Left lung (tissue), 10 donors: ENCODE data around the gene ZBBX. TPM values are rescaled to one million over a fixed set of nuclear protein-coding genes. Genes with fewer than 3 reads are reported as not detected.

Experiments used
- ATAC-seq: fragments of 200-7000 bp; cut with Tn5 transposase; one replicate; pipeline ENCODE4 v1.9.1; 2020; ENCODE audit warnings: moderate library complexity
- DNase-seq, 4 donors: peaks; one replicate each; pipeline ENCODE4 v3.0.0-alpha.2; 2013 to 2020
- H3K27ac ChIP-seq, 2 donors: fragments of 200-600 bp; sonication (generic) in 1 of 2; one replicate each; pipeline versions ENCODE4 v1.5.0 to v1.8.0; 2020 to 2021
- H3K27me3 ChIP-seq, 2 donors: fragments of 200-600 bp; sonication (generic) in 1 of 2; one replicate each; pipeline versions ENCODE4 v1.5.0 to v1.8.0; 2020 to 2021
- H3K36me3 ChIP-seq, 2 donors: fragments of 200-600 bp; sonication (generic) in 1 of 2; one replicate each; pipeline versions ENCODE4 v1.5.0 to v1.8.0; 2020 to 2021
- H3K4me1 ChIP-seq, 2 donors: fragments of 200-600 bp; one replicate each; pipeline ENCODE4 v1.8.0; 2021
- H3K4me3 ChIP-seq, 2 donors: fragments of 200-600 bp; sonication (generic) in 1 of 2; one replicate each; pipeline versions ENCODE4 v1.5.0 to v1.8.0; 2020 to 2021; ENCODE audit warnings: mild to moderate bottlenecking in 1 of 2
- H3K9me3 ChIP-seq, 2 donors: fragments of 200-600 bp; sonication (generic) in 1 of 2; one replicate each; pipeline versions ENCODE4 v1.5.0 to v1.8.0; 2020 to 2021
- intact Hi-C, 2 donors: fragments of 100-400 bp; cut with DNase I; formaldehyde crosslinking; loops; one replicate each; pipeline versions ENCODE4 v1.11.2 to v1.14.2; 2022
- polyA plus RNA-seq, 6 donors: library from polyadenylated mRNA; unstranded; fragments of 120-200 nt; gene quantifications; one replicate each; pipeline ENCODE4 v1.2.1, GENCODE V29; 2013; ENCODE audit not compliant: insufficient read length in 6 of 6
- total RNA-seq, 2 donors: library from RNA; stranded (reverse); fragmentation: NEBNext Ultra II Directional; extraction: Animal tissue kit (Norgen Biotek cat#: 25700); gene quantifications; one replicate each; pipeline ENCODE4 v1.2.1, GENCODE V29; 2021
- TF ChIP-seq, protein P1 (sequence below), 2 donors: fragments of 200-600 bp; sonication (generic) in 1 of 2; IDR thresholded peaks; one replicate each; pipeline versions ENCODE4 v1.5.0 to v1.8.0; 2021; ENCODE audit warnings: antibody characterized with exemption in 2 of 2
- donor health status: DM: no; HTN: yes; CAD: no.
- donor health status: DM: no; HTN: no; CAD: no.

ZBBX gene
- total and polyA plus RNA-seq, 8 donors: 1.5 to 9.8 (median 8.0) TPM; not detected in 1

GRCh38 chr3:167318306-167318705 lies 61.8 kb downstream of the ZBBX start:
- DNase-seq (no peak), ATAC-seq (no peak)
- intact Hi-C loops: no loop called here
- Histone ChIP-seq H3K4me3 (no peak overlapping the region), H3K27ac (no peak overlapping the region), H3K4me1 (no peaks in the 10 kb centered on the region), H3K9me3 (no peaks in the 10 kb centered on the region), H3K36me3 (no peaks in the 10 kb centered on the region), H3K27me3 (no peaks in the 10 kb centered on the region)
- TF ChIP-seq, protein P1, sequence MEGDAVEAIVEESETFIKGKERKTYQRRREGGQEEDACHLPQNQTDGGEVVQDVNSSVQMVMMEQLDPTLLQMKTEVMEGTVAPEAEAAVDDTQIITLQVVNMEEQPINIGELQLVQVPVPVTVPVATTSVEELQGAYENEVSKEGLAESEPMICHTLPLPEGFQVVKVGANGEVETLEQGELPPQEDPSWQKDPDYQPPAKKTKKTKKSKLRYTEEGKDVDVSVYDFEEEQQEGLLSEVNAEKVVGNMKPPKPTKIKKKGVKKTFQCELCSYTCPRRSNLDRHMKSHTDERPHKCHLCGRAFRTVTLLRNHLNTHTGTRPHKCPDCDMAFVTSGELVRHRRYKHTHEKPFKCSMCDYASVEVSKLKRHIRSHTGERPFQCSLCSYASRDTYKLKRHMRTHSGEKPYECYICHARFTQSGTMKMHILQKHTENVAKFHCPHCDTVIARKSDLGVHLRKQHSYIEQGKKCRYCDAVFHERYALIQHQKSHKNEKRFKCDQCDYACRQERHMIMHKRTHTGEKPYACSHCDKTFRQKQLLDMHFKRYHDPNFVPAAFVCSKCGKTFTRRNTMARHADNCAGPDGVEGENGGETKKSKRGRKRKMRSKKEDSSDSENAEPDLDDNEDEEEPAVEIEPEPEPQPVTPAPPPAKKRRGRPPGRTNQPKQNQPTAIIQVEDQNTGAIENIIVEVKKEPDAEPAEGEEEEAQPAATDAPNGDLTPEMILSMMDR (IDR thresholded peaks at IDR 0.05): no peak

DNA sequence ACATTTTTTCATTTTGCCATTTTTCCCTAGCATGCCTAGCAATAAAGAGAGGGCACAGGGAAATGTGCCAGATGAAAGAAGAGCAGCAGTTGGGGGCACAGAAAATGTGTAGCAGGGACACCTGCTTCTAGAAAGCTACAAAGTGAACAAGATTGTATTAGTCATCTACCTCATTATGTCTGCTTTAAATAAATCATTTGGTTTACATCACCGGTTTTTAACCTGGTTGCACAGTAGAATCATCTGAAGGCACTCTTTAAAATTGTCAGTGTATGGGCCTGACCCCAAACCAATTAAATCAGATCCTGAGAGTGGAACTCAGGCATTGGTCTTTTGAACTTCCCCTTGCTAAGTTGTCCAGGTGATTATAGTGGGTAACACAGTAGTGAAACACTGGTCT lies 73.8 kb downstream of the ZBBX start:
- TF ChIP-seq, protein P1 (IDR thresholded peaks at IDR 0.05): no peak
- Histone ChIP-seq H3K27ac (no peak overlapping the region), H3K4me3 (no peak overlapping the region), H3K27me3 (no peaks in the 10 kb centered on the region), H3K36me3 (no peaks in the 10 kb centered on the region), H3K9me3 (peaks cover 0 to 3% of the 10 kb centered on the region in 2 donors), H3K4me1 (no peaks in the 10 kb centered on the region)
- ATAC-seq (no peak), DNase-seq (no peak)
- intact Hi-C loops: no loop called here

DNA sequence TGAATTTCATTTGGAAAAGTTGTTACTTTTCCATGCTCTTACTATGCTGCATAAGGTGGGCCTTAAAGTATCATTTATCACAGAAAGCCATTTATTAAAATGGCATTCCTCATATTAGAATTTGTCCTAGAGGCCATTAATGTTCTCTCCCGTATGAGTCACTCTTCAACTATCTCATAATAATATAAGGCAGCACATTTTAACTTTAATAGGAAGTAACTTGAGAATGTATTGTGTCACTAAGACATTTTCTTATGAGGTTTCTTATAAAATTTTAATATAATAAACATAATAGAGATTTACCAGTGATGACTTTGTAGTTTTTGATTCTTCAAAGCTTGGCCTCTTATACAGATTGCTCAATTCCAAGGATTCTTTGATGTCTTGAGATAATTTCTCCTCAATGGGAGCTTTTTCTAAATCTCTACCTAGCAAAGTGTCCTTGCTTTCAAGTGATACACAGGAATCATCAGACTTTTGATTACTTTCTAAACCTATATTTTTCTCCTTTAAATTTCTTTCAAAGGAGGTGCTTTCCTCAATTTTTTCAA lies 74.7 kb downstream of the ZBBX start:
- H3K9me3 ChIP-seq: peaks cover 0 to 3% of the 10 kb centered on the region in 2 donors
- H3K36me3 ChIP-seq: no peaks in the 10 kb centered on the region
- ATAC-seq (no peak), DNase-seq (no peak)
- no peak overlapping the region for H3K27ac ChIP-seq
- TF ChIP-seq, protein P1 (IDR thresholded peaks at IDR 0.05): no peak
- no peaks in the 10 kb centered on the region for H3K27me3 ChIP-seq
- no peaks in the 10 kb centered on the region for H3K4me1 ChIP-seq
- intact Hi-C loops: no loop called here
- H3K4me3 ChIP-seq: no peak overlapping the region

DNA sequence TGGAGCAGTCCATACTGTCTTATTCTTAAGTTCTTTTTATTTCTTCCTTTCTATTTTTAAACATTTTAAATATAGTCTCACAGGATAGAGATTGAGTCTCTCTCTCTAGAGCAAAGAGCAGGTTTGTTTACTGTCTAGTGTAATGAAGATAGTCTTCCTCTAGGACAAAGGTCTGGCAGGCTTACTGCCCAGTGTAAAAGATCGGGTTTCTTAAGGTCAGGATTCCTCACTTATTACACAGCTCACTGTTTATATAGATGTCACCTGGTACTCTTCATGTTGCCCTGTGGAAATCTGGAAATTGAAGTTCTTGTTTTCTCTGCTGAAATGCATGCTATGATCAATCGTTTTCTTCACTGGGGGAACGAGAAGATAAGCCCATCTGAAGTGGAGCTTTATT lies 76.0 kb downstream of the ZBBX start:
- no peak overlapping the region for H3K4me3 ChIP-seq
- TF ChIP-seq, protein P1 (IDR thresholded peaks at IDR 0.05): no peak
- no peaks in the 10 kb centered on the region for H3K27me3 ChIP-seq
- H3K27ac ChIP-seq: no peak overlapping the region
- no peaks in the 10 kb centered on the region for H3K4me1 ChIP-seq
- ATAC-seq (no peak), DNase-seq (no peak)
- no peaks in the 10 kb centered on the region for H3K9me3 ChIP-seq
- intact Hi-C loops: no loop called here
- no peaks in the 10 kb centered on the region for H3K36me3 ChIP-seq

- Histone ChIP-seq H3K27me3 (no peaks in the 10 kb centered on the region), H3K9me3 (no peaks in the 10 kb centered on the region), H3K4me1 (no peaks in the 10 kb centered on the region), H3K36me3 (no peaks in the 10 kb centered on the region), H3K4me3 (no peak overlapping the region), H3K27ac (no peak overlapping the region)
- TF ChIP-seq, protein P1 (IDR thresholded peaks at IDR 0.05): no peak
- ATAC-seq: no peak
- DNase-seq: no peak
- intact Hi-C loops: no loop called here
Observed at GRCh38 chr3:167302678-167303077, 77.4 kb downstream of the ZBBX start.
